H1 (cell line): ENCODE results near the gene THTPA.

Source experiments
- BCL11A ChIP-seq, 2 experiments: IDR thresholded peaks; one replicate each; pipeline ENCODE4 v1.6.1; 2011; ENCODE audit warnings: low read depth in 2 of 2, low read length in 2 of 2, mild to moderate bottlenecking in 2 of 2
- CHD2 ChIP-seq: IDR thresholded peaks from 2 replicates; pipeline ENCODE4 v1.6.1; 2012; ENCODE audit warnings: low read length, improper control_type of control experiment
- CTCF ChIP-seq, 3 experiments: IDR thresholded peaks; 1 replicate in 2 of 3; 2 replicates in 1 of 3; pipeline versions ENCODE4 v1.5.1 to v1.6.1; 2011; ENCODE audit warnings: low read length in 3 of 3, mild to moderate bottlenecking in 3 of 3, inconsistent platforms in 2 of 3, low read depth in 1 of 3, moderate library complexity in 1 of 3; ENCODE audit not compliant: insufficient read depth in 1 of 3; ENCODE audit errors: control extremely low read depth in 1 of 3
- JUND ChIP-seq: IDR thresholded peaks from 2 replicates; pipeline ENCODE4 v1.6.1; 2011; ENCODE audit warnings: mild to moderate bottlenecking, improper control_type of control experiment, low read length
- PHF8 ChIP-seq: fragments of 200-600 bp; sonication (generic); conservative IDR thresholded peaks from 2 replicates; pipeline ENCODE4 v1.7.1; 2012; ENCODE audit warnings: low read depth, mild to moderate bottlenecking, inconsistent platforms, low read length, moderate library complexity
- POLR2A ChIP-seq, 2 experiments: IDR thresholded peaks; 1 replicate in 1 of 2; 2 replicates in 1 of 2; pipeline ENCODE4 v1.6.1; 2011; ENCODE audit warnings: low read depth in 2 of 2, low read length in 2 of 2, mild to moderate bottlenecking in 2 of 2; ENCODE audit errors: control extremely low read depth in 1 of 2
- SIN3A ChIP-seq, 2 experiments: IDR thresholded peaks in 1 of 2; conservative IDR thresholded peaks in 1 of 2; 2 replicates each; pipeline ENCODE4 v1.6.1; 2011 to 2012; ENCODE audit warnings: low read length in 2 of 2, improper control_type of control experiment in 1 of 2, low read depth in 1 of 2, mild to moderate bottlenecking in 1 of 2

- TF ChIP-seq POLR2A (IDR thresholded peaks at IDR 0.05; ENCODE audit: control extremely low read depth in 1 of 2, low read depth in 2 of 2, low read length in 2 of 2) (peak; percentile 76 to 83), JUND (no peak), CHD2 (peak; percentile 44), PHF8 (no peak), BCL11A (IDR thresholded peaks at IDR 0.05; ENCODE audit: low read depth in 2 of 2, low read length in 2 of 2) (no peak), SIN3A (conservative IDR thresholded peaks at IDR 0.05 in 1 of 2, IDR thresholded peaks at IDR 0.05 in 1 of 2; ENCODE audit: low read depth in 1 of 2, low read length in 2 of 2) (0 out of 4 replicates have a peak, but pooled peaks of 1 of the 2 experiments have one; percentile 53), CTCF (IDR thresholded peaks at IDR 0.05; ENCODE audit: control extremely low read depth in 1 of 3, insufficient read depth in 1 of 3, low read depth in 1 of 3, low read length in 3 of 3) (peak; percentile 52 to 92 (median 85))
Observed at GRCh38 chr14:23539248-23540140, 16.6 kb upstream of the THTPA start.
